Measurements from ENCODE around the gene LCE1F. TPM values are rescaled to one million over a fixed set of nuclear protein-coding genes. Genes with fewer than 3 reads are reported as not detected.

The LCE1F gene
- total and polyA plus RNA-seq, 4 experiments from 2014 or later: not detected

DNA sequence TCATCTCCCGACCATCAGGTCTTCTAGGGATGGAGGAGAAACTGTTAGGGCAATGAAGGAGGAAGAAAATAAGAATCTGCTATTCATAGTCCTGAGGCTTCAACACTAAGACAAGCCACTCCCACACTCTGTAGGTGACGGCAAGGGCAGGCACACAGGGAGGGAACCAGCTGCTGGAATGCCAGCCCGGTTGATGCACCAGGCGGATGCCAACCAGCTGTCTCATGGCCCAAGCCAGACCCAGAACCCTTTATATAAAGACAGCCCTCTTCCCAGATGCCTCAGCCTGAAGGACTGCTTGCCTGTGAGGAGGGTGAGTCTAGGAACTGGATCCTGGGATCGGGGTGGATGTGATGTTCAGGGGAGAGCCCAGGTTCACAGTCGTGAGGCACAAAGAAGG lies 17.2 kb upstream of the LCE1F start, which contains the start of gene KPRP:
Gene KPRP (plus strand): TSS at position 279 of the 400 bp plus-strand sequence. CDS start 1,564 bp downstream, outside the sequence.
- H3K4me3 ChIP-seq (ENCODE audit: low read length in 2 of 2): no peak within 1 kb of the TSS
- H3K27me3 Mint-ChIP-seq: peaks cover 20 to 25% of the 10 kb centered on the region in 2 donors

DNA sequence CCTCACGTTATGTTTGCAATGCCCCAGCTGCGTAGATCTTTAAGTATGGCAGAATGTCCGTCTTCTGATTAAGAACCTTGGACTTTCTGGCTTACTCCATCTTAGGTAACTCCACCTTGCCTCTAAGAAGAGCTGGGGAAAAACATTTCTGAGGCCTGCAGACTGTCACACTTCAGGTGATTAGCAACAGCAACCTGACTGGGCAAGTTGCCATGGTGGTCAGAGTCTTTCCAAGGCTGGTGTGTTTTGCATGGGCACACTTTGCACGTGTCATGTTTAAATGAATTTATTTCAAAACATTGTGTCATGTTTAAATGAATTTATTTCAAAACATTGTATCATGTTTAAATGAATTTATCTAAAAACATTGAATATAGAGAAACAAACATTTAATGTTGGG lies 16.3 kb upstream of the LCE1F start:
- Histone ChIP-seq H3K4me3 (ENCODE audit: low read length in 2 of 2) (no peak overlapping the region), H3K36me3 (ENCODE audit: insufficient read depth, low read length) (no peaks in the 10 kb centered on the region), H3K4me1 (ENCODE audit: insufficient read depth, low read length) (no peaks in the 10 kb centered on the region), H3K27ac (ENCODE audit: low read depth, low read length) (no peak overlapping the region), H3K27me3 (ENCODE audit: insufficient read depth, low read length) (no peaks in the 10 kb centered on the region), H3K9me3 (ENCODE audit: control insufficient read depth in 1 of 2, low read length in 2 of 2) (no peaks in the 10 kb centered on the region)
- peaks cover 0 to 4% (median 0%) of the 10 kb centered on the region in 8 donors for H3K9me3 Mint-ChIP-seq
- ChIA-PET POLR2A (ENCODE audit: partially characterized antibody) (no interaction called here), CTCF (ENCODE audit: partially characterized antibody) (no interaction called here)
- H3K27me3 Mint-ChIP-seq: peaks cover 21 to 25% of the 10 kb centered on the region in 2 donors
- no peak overlapping the region for H3K27ac Mint-ChIP-seq
- H3K4me1 Mint-ChIP-seq: no peaks in the 10 kb centered on the region
- no peaks in the 10 kb centered on the region for H3K36me3 Mint-ChIP-seq
- H3K4me3 Mint-ChIP-seq: no peak overlapping the region
- intact Hi-C loops (cut with micrococcal nuclease): no loop called here
- DNase-seq: no peak

More for the DNA sequence above, 17.2 kb upstream of the LCE1F start, which contains the start of gene KPRP:
- no peak for DNase-seq
- Mint-ChIP-seq H3K4me3 (no peak within 1 kb of the TSS), H3K9me3 (peaks cover 0 to 4% (median 0%) of the 10 kb centered on the region in 8 donors), H3K4me1 (no peaks in the 10 kb centered on the region), H3K36me3 (no peaks in the 10 kb centered on the region), H3K27ac (no peak within 1 kb of the TSS)
- POLR2A ChIA-PET (ENCODE audit: partially characterized antibody): no interaction called here
- CTCF ChIA-PET (ENCODE audit: partially characterized antibody): no interaction called here
- H3K27me3 ChIP-seq (ENCODE audit: insufficient read depth, low read length): no peaks in the 10 kb centered on the region
- no peaks in the 10 kb centered on the region for H3K36me3 ChIP-seq (ENCODE audit: insufficient read depth, low read length)
- no peaks in the 10 kb centered on the region for H3K9me3 ChIP-seq (ENCODE audit: control insufficient read depth in 1 of 2, low read length in 2 of 2)
- intact Hi-C loops (cut with micrococcal nuclease): no loop called here
- no peaks in the 10 kb centered on the region for H3K4me1 ChIP-seq (ENCODE audit: insufficient read depth, low read length)
- no peak within 1 kb of the TSS for H3K27ac ChIP-seq (ENCODE audit: low read depth, low read length)

DNA sequence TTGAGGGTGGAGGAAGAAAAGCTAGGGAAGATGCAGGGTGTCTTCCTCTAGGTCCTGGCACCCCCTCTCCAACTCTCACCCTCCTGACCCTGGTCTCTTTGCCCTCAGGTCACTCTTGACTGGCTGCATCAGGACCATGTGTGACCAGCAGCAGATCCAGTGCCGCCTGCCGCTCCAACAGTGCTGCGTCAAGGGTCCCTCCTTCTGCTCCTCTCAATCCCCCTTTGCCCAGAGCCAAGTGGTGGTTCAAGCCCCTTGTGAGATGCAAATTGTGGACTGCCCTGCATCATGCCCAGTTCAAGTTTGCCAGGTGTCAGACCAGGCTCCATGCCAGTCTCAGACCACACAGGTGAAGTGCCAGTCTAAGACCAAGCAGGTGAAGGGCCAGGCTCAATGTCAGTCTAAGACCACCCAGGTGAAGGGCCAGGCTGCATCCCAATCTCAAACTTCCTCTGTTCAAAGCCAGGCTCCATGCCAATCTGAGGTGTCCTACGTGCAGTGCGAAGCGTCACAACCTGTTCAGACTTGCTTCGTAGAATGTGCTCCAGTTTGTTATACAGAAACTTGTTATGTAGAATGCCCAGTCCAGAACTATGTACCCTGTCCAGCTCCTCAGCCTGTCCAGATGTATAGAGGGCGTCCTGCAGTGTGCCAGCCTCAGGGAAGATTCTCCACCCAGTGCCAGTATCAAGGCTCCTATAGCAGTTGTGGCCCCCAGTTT lies 15.3 kb upstream of the LCE1F start:
- Histone ChIP-seq H3K9me3 (ENCODE audit: control insufficient read depth in 1 of 2, low read length in 2 of 2) (no peaks in the 10 kb centered on the region), H3K27me3 (ENCODE audit: insufficient read depth, low read length) (no peaks in the 10 kb centered on the region), H3K36me3 (ENCODE audit: insufficient read depth, low read length) (no peaks in the 10 kb centered on the region), H3K4me3 (ENCODE audit: low read length in 2 of 2) (no peak overlapping the region), H3K4me1 (ENCODE audit: insufficient read depth, low read length) (no peaks in the 10 kb centered on the region), H3K27ac (ENCODE audit: low read depth, low read length) (no peak overlapping the region)
- intact Hi-C loops (cut with micrococcal nuclease): no loop called here
- Mint-ChIP-seq H3K4me1 (no peaks in the 10 kb centered on the region), H3K9me3 (peaks cover 0 to 4% (median 0%) of the 10 kb centered on the region in 8 donors), H3K27me3 (peaks cover 22% of the 10 kb centered on the region in 2 donors), H3K4me3 (no peak overlapping the region), H3K27ac (no peak overlapping the region), H3K36me3 (no peaks in the 10 kb centered on the region)
- ChIA-PET CTCF (ENCODE audit: partially characterized antibody) (no interaction called here), POLR2A (ENCODE audit: partially characterized antibody) (no interaction called here)
- DNase-seq: no peak

DNA sequence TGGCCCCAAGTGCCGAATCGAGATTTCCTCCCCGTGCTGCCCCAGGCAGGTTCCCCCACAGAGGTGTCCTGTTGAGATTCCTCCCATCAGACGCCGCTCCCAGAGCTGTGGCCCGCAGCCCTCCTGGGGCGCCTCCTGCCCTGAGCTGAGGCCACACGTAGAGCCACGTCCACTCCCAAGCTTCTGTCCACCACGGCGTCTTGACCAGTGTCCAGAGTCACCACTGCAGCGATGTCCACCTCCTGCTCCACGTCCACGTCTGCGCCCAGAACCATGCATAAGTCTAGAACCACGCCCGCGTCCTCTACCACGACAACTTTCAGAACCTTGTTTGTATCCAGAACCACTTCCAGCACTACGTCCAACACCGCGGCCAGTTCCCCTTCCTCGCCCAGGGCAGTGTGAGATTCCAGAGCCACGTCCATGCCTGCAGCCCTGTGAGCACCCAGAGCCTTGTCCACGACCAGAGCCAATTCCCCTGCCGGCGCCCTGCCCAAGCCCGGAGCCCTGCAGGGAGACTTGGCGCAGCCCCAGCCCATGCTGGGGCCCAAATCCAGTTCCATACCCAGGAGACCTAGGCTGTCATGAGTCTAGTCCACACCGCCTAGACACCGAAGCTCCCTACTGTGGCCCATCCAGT lies 14.3 kb upstream of the LCE1F start:
- intact Hi-C loops (cut with micrococcal nuclease): no loop called here

DNA sequence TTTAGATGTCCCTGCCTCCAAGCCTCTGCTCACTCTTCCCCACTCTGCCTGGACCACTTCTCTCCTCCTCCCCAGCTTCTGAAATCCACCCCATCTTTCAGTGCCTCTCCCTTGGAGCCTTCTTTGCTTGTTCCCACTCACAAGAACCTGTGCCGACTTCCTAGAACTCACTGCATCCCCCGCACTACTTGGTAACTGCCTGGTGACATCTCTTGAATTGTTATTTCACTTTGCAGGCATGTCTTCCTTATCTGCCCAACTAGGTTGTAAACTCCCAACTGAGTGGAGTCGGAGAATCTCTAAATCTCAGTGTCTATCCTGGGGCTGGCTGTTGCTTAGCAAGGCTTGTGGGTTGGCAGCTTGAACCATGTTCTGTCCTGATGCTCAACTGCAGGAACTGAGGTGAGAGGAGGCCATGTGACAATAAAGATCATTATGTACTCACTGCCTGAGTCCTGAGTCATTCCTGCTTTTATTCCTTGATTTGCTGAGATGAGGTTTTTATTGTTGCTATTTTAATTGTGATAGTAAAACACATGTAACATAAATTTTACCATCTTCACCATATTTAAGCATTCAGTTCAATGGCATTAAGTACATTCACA lies 13.2 kb upstream of the LCE1F start:
- Mint-ChIP-seq H3K27ac (no peak overlapping the region), H3K27me3 (peaks cover 12 to 24% of the 10 kb centered on the region in 2 donors), H3K36me3 (no peaks in the 10 kb centered on the region), H3K4me1 (no peaks in the 10 kb centered on the region), H3K9me3 (peaks cover 0 to 4% (median 0%) of the 10 kb centered on the region in 8 donors), H3K4me3 (no peak overlapping the region)
- ChIA-PET CTCF (ENCODE audit: partially characterized antibody) (no interaction called here), POLR2A (ENCODE audit: partially characterized antibody) (no interaction called here)
- Histone ChIP-seq H3K9me3 (ENCODE audit: control insufficient read depth in 1 of 2, low read length in 2 of 2) (no peaks in the 10 kb centered on the region), H3K27me3 (ENCODE audit: insufficient read depth, low read length) (no peaks in the 10 kb centered on the region), H3K36me3 (ENCODE audit: insufficient read depth, low read length) (no peaks in the 10 kb centered on the region), H3K4me1 (ENCODE audit: insufficient read depth, low read length) (no peaks in the 10 kb centered on the region), H3K4me3 (ENCODE audit: low read length in 2 of 2) (no peak overlapping the region), H3K27ac (ENCODE audit: low read depth, low read length) (no peak overlapping the region)
- DNase-seq: no peak
- intact Hi-C loops (cut with micrococcal nuclease): no loop called here

More for the DNA sequence above, 14.3 kb upstream of the LCE1F start:
- Histone ChIP-seq H3K27ac (ENCODE audit: low read depth, low read length) (no peak overlapping the region), H3K4me3 (ENCODE audit: low read length in 2 of 2) (no peak overlapping the region), H3K9me3 (ENCODE audit: control insufficient read depth in 1 of 2, low read length in 2 of 2) (no peaks in the 10 kb centered on the region), H3K4me1 (ENCODE audit: insufficient read depth, low read length) (no peaks in the 10 kb centered on the region), H3K36me3 (ENCODE audit: insufficient read depth, low read length) (no peaks in the 10 kb centered on the region), H3K27me3 (ENCODE audit: insufficient read depth, low read length) (no peaks in the 10 kb centered on the region)
- H3K4me3 Mint-ChIP-seq: no peak overlapping the region
- H3K27ac Mint-ChIP-seq: no peak overlapping the region
- POLR2A ChIA-PET (ENCODE audit: partially characterized antibody): no interaction called here
- DNase-seq: no peak
- no peaks in the 10 kb centered on the region for H3K4me1 Mint-ChIP-seq
- peaks cover 17 to 27% of the 10 kb centered on the region in 2 donors for H3K27me3 Mint-ChIP-seq
- H3K9me3 Mint-ChIP-seq: peaks cover 0 to 4% (median 0%) of the 10 kb centered on the region in 8 donors
- CTCF ChIA-PET (ENCODE audit: partially characterized antibody): no interaction called here
- H3K36me3 Mint-ChIP-seq: no peaks in the 10 kb centered on the region

DNA sequence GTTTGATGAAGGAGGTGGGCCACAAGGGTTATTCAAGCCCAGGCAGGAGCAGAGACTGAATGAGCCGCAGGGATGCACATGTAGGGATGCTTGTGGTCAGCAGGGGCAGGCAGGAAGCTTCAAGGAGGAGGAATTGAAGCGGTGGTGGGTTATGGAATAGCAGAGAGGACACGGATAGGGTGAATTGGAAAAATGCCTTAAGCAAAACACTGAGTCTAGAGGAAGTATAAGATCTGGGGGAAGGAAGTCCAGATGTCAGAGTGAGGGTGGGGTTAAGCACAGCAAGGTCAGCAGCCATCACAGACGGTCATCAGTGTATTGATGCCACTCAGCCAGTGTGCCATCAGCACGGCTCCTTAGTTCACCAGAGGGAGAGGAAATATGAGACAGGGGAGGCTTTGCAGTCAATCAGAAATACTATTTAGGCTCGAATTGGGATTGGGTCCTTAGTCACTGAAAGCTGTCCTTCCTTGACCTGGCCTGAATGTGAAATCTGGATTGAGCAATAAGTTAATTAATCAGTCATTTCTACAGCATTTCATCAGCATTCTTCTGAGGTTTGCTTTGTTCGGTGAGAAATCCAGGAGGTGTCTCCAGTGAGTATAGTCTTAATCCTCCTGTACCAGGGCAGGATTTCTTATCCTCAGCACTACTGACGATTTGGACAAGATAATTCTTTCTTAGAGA lies 6.0 kb upstream of the LCE1F start:
- H3K4me1 Mint-ChIP-seq: no peaks in the 10 kb centered on the region
- ChIA-PET POLR2A (ENCODE audit: partially characterized antibody) (no interaction called here), CTCF (ENCODE audit: partially characterized antibody) (no interaction called here)
- no peak overlapping the region for H3K27ac Mint-ChIP-seq
- Histone ChIP-seq H3K4me1 (ENCODE audit: insufficient read depth, low read length) (no peaks in the 10 kb centered on the region), H3K27ac (ENCODE audit: low read depth, low read length) (no peak overlapping the region), H3K36me3 (ENCODE audit: insufficient read depth, low read length) (no peaks in the 10 kb centered on the region), H3K27me3 (ENCODE audit: insufficient read depth, low read length) (no peaks in the 10 kb centered on the region), H3K9me3 (ENCODE audit: control insufficient read depth in 1 of 2, low read length in 2 of 2) (no peaks in the 10 kb centered on the region), H3K4me3 (ENCODE audit: low read length in 2 of 2) (no peak overlapping the region)
- no peaks in the 10 kb centered on the region for H3K36me3 Mint-ChIP-seq
- intact Hi-C loops (cut with micrococcal nuclease): no loop called here
- no peak for DNase-seq
- peaks cover 0 to 3% (median 0%) of the 10 kb centered on the region in 8 donors for H3K9me3 Mint-ChIP-seq
- H3K4me3 Mint-ChIP-seq: no peak overlapping the region
- H3K27me3 Mint-ChIP-seq: peaks cover 4 to 10% of the 10 kb centered on the region in 2 donors

DNA sequence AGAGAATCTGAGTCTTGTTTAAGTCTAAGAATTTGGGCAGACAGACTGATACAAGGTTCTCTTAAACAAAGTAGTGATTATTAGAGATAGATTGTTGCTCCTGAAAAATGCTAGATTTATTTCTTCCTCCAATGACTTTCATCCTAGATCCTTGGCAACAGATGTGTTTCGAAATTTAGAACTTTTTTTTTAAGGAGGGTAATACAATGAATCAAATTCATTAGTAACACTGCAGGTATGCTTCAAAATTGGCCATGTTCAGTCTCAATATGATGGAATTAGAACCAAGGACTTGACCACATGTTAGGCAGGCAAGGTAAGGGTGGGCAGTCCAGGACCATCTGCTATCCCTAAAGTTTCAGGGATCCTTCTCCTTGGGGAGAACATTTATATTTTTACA lies 4.5 kb upstream of the LCE1F start:
- H3K9me3 ChIP-seq (ENCODE audit: control insufficient read depth in 1 of 2, low read length in 2 of 2): no peaks in the 10 kb centered on the region
- H3K27ac ChIP-seq (ENCODE audit: low read depth, low read length): no peak overlapping the region
- no peaks in the 10 kb centered on the region for H3K27me3 ChIP-seq (ENCODE audit: insufficient read depth, low read length)
- H3K4me3 ChIP-seq (ENCODE audit: low read length in 2 of 2): no peak overlapping the region
- H3K36me3 ChIP-seq (ENCODE audit: insufficient read depth, low read length): no peaks in the 10 kb centered on the region
- Mint-ChIP-seq H3K27me3 (peaks cover 8% of the 10 kb centered on the region in 2 donors), H3K4me3 (no peak overlapping the region), H3K9me3 (peaks cover 0 to 4% (median 0%) of the 10 kb centered on the region in 8 donors), H3K36me3 (no peaks in the 10 kb centered on the region), H3K4me1 (no peaks in the 10 kb centered on the region), H3K27ac (no peak overlapping the region)
- POLR2A ChIA-PET (ENCODE audit: partially characterized antibody): no interaction called here
- H3K4me1 ChIP-seq (ENCODE audit: insufficient read depth, low read length): no peaks in the 10 kb centered on the region
- DNase-seq: no peak
- CTCF ChIA-PET (ENCODE audit: partially characterized antibody): no interaction called here
- intact Hi-C loops (cut with micrococcal nuclease): no loop called here
